ENCODE data around the gene CSTF3. TPM values are rescaled to one million over a fixed set of nuclear protein-coding genes. Genes with fewer than 3 reads are reported as not detected.
A peak's percentile ranks its signal among the peaks of the same experiment; 100 is the strongest.

CSTF3 gene
- total RNA-seq, 2 experiments from 2014 or later: 31.7 to 33.7 TPM

DNA sequence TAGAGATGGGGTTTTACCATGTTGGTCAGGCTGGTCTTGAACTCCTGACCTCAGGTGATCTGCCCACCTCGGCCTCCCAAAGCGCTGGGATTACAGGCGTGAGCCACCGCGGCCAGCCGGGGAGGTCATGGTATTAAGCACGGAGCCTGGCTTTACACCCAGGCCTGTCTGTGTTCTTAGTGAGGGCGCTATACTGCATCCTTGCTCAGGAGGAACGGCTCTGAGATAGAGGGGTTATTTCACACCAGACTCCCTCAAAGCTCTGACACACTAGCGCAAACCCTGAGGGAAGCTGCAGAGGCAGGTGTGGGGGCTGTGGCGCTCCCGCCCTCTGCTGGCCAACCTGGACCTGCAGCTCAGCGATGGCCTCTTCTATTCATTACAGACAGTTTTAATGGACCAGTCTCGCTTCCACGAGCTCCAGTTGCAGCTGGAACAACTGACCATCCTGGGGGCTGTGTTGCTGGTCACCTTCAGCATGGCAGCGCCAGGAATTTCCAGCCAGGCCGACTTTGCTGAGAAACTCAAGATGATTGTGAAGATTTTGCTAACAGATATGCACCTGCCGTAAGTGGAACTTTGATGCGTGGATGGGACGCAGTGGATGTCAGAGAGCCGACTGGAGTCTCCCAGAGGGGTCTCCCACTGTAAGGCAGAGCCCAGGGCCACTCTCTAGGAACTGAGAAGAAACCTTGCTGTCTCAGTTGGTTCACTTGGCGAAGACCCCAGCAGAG, 95.7 kb downstream of the CSTF3 start:
- peak; percentile 82 for DNase-seq
- H3K9me3 Mint-ChIP-seq: no peaks in the 10 kb centered on the region
- intact Hi-C loops (cut with micrococcal nuclease): loop anchor here (1.0 to 5.0 kb wide), 3 partner anchors 105 to 262 kb away; no protein-coding TSS in a partner anchor
- H3K4me1 Mint-ChIP-seq (ENCODE audit: low read depth): peaks cover 31% of the 10 kb centered on the region
- CTCF ChIA-PET: interaction anchor here (0.6 to 9.4 kb wide), 51 partner anchors 8 to 360 kb away, joined by 3 to 263 read pairs (median 4); partner anchors contain the start of genes DEPDC7, QSER1 and TCP11L1
- POLR2A ChIA-PET: interaction anchor here (0.7 to 1.3 kb wide), 3 partner anchors 22 to 106 kb away, joined by 3 read pairs; no protein-coding TSS in a partner anchor
- H3K4me3 Mint-ChIP-seq: no peak overlapping the region
- H3K27ac Mint-ChIP-seq: no peak overlapping the region
- H3K36me3 Mint-ChIP-seq: peaks cover 13% of the 10 kb centered on the region
- H3K27me3 Mint-ChIP-seq: no peaks in the 10 kb centered on the region

DNA sequence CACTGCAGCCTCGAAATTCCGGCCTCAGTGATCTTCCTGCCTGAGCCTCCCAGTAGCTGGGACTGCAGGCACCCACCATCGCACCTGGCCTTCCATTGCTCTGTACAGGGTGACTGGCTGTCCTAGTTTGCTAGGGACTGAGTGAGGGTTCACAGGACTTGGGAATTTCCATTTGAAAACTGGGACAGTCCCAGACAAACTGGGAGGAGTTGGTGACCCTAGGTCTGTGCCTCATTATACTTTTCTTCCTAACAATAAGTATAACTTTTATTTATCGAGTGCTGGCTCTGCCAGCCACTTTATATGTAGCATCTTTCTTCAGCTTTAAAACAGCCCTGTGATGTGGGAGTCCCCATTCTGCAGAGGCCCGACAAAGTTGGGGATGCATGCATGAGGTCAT, 96.4 kb downstream of the CSTF3 start:
- no peaks in the 10 kb centered on the region for H3K9me3 Mint-ChIP-seq
- H3K4me3 Mint-ChIP-seq: no peak overlapping the region
- no peak overlapping the region for H3K27ac Mint-ChIP-seq
- H3K27me3 Mint-ChIP-seq: no peaks in the 10 kb centered on the region
- peaks cover 31% of the 10 kb centered on the region for H3K4me1 Mint-ChIP-seq (ENCODE audit: low read depth)
- intact Hi-C loops (cut with micrococcal nuclease): loop anchor here (1.0 to 5.0 kb wide), 4 partner anchors 105 to 262 kb away; no protein-coding TSS in a partner anchor
- peaks cover 18% of the 10 kb centered on the region for H3K36me3 Mint-ChIP-seq
- no peak for DNase-seq
- ChIA-PET CTCF (interaction anchor here (0.6 to 9.4 kb wide), 34 partner anchors 9 to 760 kb away, joined by 3 to 263 read pairs (median 5); partner anchors contain the start of genes DEPDC7, QSER1 and TCP11L1), POLR2A (interaction anchor here (0.6 to 1.3 kb wide), 3 partner anchors 21 to 195 kb away, joined by 3 read pairs; no protein-coding TSS in a partner anchor)

DNA sequence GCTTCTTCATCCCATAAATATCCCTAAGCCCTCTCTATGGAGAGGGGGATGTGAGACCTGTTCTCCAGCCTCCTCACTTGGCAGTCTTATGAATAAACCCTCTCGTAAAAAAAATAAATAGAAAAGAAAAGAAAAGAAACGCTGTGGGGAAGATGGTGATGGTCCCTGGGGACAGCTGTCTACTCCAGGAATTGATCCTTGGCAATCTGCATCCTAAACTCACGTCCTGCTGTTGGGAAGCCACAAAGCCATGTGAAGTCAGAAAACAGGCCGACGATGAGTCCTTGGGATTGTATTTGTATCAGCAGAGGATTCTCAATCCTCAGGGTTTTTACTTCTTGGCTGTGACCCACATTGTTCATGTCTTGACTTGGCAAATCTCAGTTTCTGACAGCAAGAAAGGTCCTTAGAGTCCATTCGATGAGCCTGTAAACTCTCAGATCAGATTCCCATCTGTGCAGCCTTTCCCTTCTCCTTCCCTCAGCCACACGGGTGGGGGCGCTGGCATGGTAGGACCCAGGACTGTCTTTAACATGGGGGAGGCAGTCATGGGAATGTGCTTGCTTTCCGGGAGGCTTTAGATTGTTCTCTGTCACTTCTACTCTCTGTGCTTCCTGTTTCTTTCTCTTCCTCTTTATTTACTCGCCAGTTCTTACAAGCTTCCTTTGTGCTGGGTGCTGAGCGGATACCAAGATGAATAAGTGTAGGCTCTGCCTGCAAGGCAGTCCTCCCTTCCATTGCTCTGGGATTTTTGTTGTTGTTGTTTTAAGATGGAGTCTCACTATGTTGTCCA, 97.1 kb downstream of the CSTF3 start:
- Mint-ChIP-seq H3K36me3 (peaks cover 25% of the 10 kb centered on the region), H3K27ac (no peak overlapping the region), H3K27me3 (no peaks in the 10 kb centered on the region), H3K4me1 (ENCODE audit: low read depth) (peaks cover 31% of the 10 kb centered on the region), H3K9me3 (no peaks in the 10 kb centered on the region), H3K4me3 (no peak overlapping the region)
- DNase-seq: no peak
- intact Hi-C loops (cut with micrococcal nuclease): loop anchor here (5.0 kb wide), 1 partner anchor 242 kb away; no protein-coding TSS in a partner anchor
- CTCF ChIA-PET: interaction anchor here (0.6 to 9.4 kb wide), 16 partner anchors 9 to 761 kb away, joined by 3 to 263 read pairs (median 8); partner anchors contain the start of genes DEPDC7 and TCP11L1
- POLR2A ChIA-PET: interaction anchor here (0.6 to 4.0 kb wide), 5 partner anchors 21 to 195 kb away, joined by 3 to 18 read pairs (median 3); partner anchors contain the start of gene TCP11L1

DNA sequence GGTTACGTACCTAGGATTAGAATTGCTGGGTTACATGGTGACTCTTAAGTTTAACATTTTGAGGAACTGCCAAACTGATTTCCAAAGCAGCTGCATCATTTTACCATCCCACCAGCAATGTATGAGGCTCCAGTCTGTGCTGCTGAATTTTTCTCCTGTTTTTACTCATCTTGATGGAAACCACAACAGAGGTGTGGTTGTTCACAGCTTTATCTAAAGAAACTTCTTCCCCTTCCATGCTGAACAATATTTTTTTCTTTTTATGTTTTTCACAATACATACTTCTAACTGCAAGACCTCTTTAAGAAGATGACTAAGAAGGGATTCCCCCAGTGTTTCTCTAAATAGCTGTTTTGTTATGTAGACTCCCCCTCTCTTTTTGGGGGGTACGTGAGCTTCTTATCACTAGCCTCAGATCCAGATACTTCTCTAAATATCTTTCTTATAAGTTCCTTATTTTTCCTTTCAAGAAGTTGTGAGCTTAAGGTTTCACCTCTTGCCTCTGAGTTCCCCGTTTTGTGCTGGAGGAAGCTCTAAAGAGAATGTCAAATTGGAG, 97.9 kb downstream of the CSTF3 start:
- ChIA-PET CTCF (interaction anchor here (0.9 to 9.4 kb wide), 8 partner anchors 9 to 254 kb away, joined by 3 to 263 read pairs (median 12); partner anchors contain the start of gene TCP11L1), POLR2A (interaction anchor here (0.7 to 4.0 kb wide), 5 partner anchors 12 to 51 kb away, joined by 3 to 18 read pairs (median 3); partner anchors contain the start of gene TCP11L1)
- intact Hi-C loops (cut with micrococcal nuclease): loop anchor here (1.0 to 5.0 kb wide), 4 partner anchors 23 to 241 kb away; partner anchors contain the start of gene QSER1
- Mint-ChIP-seq H3K36me3 (peaks cover 29% of the 10 kb centered on the region), H3K27me3 (no peaks in the 10 kb centered on the region), H3K27ac (no peak overlapping the region), H3K4me1 (ENCODE audit: low read depth) (peaks cover 31% of the 10 kb centered on the region), H3K9me3 (no peaks in the 10 kb centered on the region), H3K4me3 (no peak overlapping the region)
- DNase-seq: peak; percentile 22

DNA sequence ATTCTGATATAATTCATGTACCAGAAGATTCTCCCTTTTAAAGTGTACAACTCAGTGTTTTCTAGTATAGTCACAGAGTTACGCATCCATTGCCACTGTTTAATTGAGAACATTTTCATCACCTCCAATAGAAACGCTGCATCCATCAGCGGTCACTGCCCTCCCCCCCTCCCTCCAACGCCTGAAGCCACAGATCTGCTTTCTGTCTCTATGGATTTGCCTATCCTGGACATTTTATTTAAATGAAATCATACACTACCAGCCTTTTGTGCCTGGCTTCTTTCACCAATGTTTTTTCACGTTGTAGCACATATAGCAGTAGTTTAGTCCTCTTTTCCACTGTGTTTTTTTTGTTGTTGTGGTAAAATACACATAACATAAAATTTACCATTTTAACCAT, 99.1 kb downstream of the CSTF3 start:
- Mint-ChIP-seq H3K27ac (no peak overlapping the region), H3K4me1 (ENCODE audit: low read depth) (peaks cover 31% of the 10 kb centered on the region)
- intact Hi-C loops (cut with micrococcal nuclease): loop anchor here (5.0 kb wide), 1 partner anchor 240 kb away; no protein-coding TSS in a partner anchor

DNA sequence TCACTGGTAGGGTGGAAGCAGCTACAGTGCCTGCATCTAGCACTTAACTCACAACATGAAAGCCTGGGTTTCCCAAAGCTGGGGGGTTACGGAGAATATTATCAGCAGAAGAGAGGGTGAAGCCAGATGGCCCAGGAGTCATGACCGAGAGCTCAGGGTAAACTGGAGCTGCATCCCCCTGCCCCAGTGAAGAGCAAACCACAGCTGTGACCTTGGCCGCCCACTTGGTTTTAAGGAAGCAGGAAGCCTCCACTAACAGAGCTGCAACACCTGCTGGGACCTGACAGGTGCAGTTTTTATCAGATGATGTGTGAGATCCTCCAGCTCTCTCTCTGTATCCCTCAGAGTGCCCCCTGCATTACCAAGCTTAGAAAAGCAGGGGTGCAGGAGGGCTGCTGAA, 101.0 kb downstream of the CSTF3 start:
- Mint-ChIP-seq H3K4me1 (ENCODE audit: low read depth) (peaks cover 31% of the 10 kb centered on the region), H3K4me3 (no peak overlapping the region), H3K9me3 (no peaks in the 10 kb centered on the region), H3K27ac (no peak overlapping the region), H3K36me3 (peaks cover 29% of the 10 kb centered on the region), H3K27me3 (no peaks in the 10 kb centered on the region)
- POLR2A ChIA-PET: interaction anchor here (1.1 to 1.5 kb wide), 2 partner anchors 17 to 168 kb away, joined by 3 to 4 read pairs; no protein-coding TSS in a partner anchor
- CTCF ChIA-PET: interaction anchor here (0.8 to 9.4 kb wide), 2 partner anchors 16 to 98 kb away, joined by 4 to 263 read pairs; no protein-coding TSS in a partner anchor
- intact Hi-C loops (cut with micrococcal nuclease): loop anchor here (5.0 kb wide), 1 partner anchor 238 kb away; no protein-coding TSS in a partner anchor
- no peak for DNase-seq

More for the DNA sequence above, 99.1 kb downstream of the CSTF3 start:
- DNase-seq: no peak
- Mint-ChIP-seq H3K27me3 (no peaks in the 10 kb centered on the region), H3K9me3 (no peaks in the 10 kb centered on the region), H3K4me3 (no peak overlapping the region), H3K36me3 (peaks cover 32% of the 10 kb centered on the region)
- POLR2A ChIA-PET: interaction anchor here (4.0 kb wide), 1 partner anchor 23 kb away, joined by 18 read pairs; the partner anchor contains the start of gene TCP11L1
- CTCF ChIA-PET: interaction anchor here (1.9 to 9.4 kb wide), 3 partner anchors 18 to 253 kb away, joined by 11 to 263 read pairs (median 31); no protein-coding TSS in a partner anchor

DNA sequence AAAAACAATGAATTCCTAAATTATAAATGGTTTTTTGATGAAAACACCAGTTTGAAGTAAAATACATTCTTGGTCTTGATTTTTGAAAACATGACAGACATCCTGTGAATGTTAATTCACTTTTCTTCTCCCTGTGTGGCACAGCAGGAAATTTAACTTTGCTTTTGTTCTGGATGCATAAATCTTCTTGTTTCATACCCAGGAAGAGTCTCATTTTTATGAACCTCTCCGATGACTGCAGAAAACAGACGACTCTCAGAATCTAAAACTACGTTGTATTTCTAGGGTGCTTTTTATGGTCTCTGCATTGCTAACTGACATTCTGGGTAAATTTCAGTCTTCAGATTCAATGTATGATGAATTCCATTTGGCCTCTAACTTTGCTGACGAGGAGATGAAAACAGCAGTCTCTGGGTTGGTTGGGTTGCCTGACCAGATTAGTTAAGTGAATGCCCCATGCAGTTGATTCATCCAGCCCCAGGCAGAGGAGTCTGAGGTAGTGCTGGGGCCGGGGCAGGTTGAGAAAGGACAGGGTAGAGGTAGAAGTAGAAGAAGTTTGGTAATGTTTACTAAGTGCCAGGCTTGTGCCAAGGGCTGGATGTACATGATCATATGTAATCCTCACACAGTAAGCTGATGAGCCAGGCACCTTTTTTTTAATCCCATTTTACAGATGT, 101.8 kb downstream of the CSTF3 start:
- Mint-ChIP-seq H3K27ac (no peak overlapping the region), H3K4me3 (no peak overlapping the region), H3K9me3 (no peaks in the 10 kb centered on the region), H3K36me3 (peaks cover 28% of the 10 kb centered on the region), H3K4me1 (ENCODE audit: low read depth) (peaks cover 27% of the 10 kb centered on the region), H3K27me3 (no peaks in the 10 kb centered on the region)
- POLR2A ChIA-PET: interaction anchor here (1.1 kb wide), 1 partner anchor 16 kb away, joined by 3 read pairs; no protein-coding TSS in a partner anchor
- CTCF ChIA-PET: no interaction called here
- intact Hi-C loops (cut with micrococcal nuclease): loop anchor here (5.0 kb wide), 1 partner anchor 237 kb away; no protein-coding TSS in a partner anchor
- DNase-seq: no peak

DNA sequence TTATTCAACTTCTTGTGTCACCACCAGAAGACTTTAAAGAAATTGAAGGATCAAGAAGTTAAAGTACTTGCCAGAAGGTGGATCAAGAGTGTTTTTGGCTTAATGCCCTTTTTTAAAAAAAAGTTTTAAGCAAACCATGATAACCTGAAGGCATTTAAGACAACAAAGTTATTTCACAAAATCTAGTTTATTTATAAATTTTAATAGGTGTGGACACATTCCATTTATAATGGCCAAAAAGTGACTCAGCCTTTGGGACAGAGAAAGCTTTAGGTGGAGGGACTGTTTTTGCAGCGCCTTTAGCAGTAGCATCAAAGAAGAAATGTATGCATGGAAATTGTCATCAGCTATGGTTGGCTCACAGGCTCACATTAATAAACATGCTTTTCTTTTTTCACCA, 104.0 kb downstream of the CSTF3 start:
- Mint-ChIP-seq H3K9me3 (no peaks in the 10 kb centered on the region), H3K36me3 (peaks cover 26% of the 10 kb centered on the region), H3K4me3 (no peak overlapping the region), H3K4me1 (ENCODE audit: low read depth) (peaks cover 6% of the 10 kb centered on the region), H3K27me3 (no peaks in the 10 kb centered on the region), H3K27ac (no peak overlapping the region)
- ChIA-PET POLR2A (no interaction called here), CTCF (interaction anchor here (0.6 to 1.5 kb wide), 2 partner anchors 8 to 14 kb away, joined by 3 to 5 read pairs; no protein-coding TSS in a partner anchor)
- DNase-seq: no peak
- intact Hi-C loops (cut with micrococcal nuclease): no loop called here

DNA sequence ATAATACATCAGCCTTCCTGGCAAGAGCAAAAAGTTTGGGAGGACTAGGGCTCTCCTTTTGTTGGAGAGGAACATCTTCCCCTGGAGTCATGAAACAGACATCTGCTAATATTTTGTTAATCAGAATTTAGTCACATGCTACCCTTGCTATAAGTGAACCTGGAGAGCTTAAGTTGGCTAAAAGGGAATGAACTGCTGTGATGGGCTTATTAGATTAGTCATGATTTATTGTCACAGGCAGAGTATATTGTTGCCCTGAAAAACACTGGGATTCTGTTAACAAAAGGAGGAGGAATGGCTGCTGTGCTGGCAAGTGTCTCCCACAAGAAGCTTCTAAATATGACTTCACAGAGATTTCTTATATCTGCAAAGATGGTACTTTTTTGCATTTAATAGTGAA, 105.9 kb downstream of the CSTF3 start:
- Mint-ChIP-seq H3K4me1 (ENCODE audit: low read depth) (no peaks in the 10 kb centered on the region), H3K4me3 (no peak overlapping the region), H3K27ac (no peak overlapping the region), H3K36me3 (peaks cover 23% of the 10 kb centered on the region), H3K9me3 (no peaks in the 10 kb centered on the region), H3K27me3 (no peaks in the 10 kb centered on the region)
- POLR2A ChIA-PET: no interaction called here
- intact Hi-C loops (cut with micrococcal nuclease): no loop called here
- DNase-seq: no peak
- CTCF ChIA-PET: interaction anchor here (0.6 to 1.2 kb wide), 2 partner anchors 9 to 297 kb away, joined by 4 read pairs; no protein-coding TSS in a partner anchor

DNA sequence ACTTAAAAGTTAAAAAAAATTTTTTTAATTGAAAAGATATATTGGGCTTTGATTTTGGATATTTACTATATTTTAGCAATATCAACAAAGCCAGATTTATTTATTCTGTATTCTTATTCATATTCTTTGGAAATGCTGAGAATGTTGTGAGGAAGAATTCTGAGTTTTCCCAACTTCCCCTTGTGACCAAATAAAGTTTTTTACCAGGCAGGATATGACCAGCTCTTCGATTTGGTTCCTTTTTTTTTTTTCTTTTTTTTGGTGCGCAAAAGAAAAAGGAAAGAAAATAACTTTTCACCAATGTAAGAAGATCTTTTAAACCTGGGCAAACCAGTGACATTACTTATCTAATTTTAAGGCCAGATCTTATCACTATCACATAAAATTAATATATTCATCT, 109.0 kb downstream of the CSTF3 start:
- ChIA-PET POLR2A (interaction anchor here (1.0 kb wide), 1 partner anchor 11 kb away, joined by 3 read pairs; no protein-coding TSS in a partner anchor), CTCF (interaction anchor here (3.3 kb wide), 1 partner anchor 13 kb away, joined by 10 read pairs; no protein-coding TSS in a partner anchor)
- no peaks in the 10 kb centered on the region for H3K9me3 Mint-ChIP-seq
- H3K4me1 Mint-ChIP-seq (ENCODE audit: low read depth): no peaks in the 10 kb centered on the region
- H3K4me3 Mint-ChIP-seq: no peak overlapping the region
- no peaks in the 10 kb centered on the region for H3K27me3 Mint-ChIP-seq
- intact Hi-C loops (cut with micrococcal nuclease): no loop called here
- peaks cover 17% of the 10 kb centered on the region for H3K36me3 Mint-ChIP-seq
- no peak for DNase-seq
- no peak overlapping the region for H3K27ac Mint-ChIP-seq

All from activated CD4-positive, alpha-beta memory T cell treated with anti-CD3 and anti-CD28 coated beads for 36 hours (primary cell).